Right lobe of liver (tissue), 6 donors: ENCODE measurements around the gene TMEM87B. TPM values are rescaled to one million over a fixed set of nuclear protein-coding genes. Genes with fewer than 3 reads are reported as not detected.

Experiments
- ATAC-seq, 4 donors: fragments of 200-7000 bp; cut with Tn5 transposase; one replicate each; pipeline ENCODE4 v1.9.1; 2020; ENCODE audit warnings: mild to moderate bottlenecking in 4 of 4, moderate library complexity in 4 of 4
- DNase-seq, 3 donors: peaks; one replicate each; pipeline ENCODE4 v3.0.0-alpha.2; 2020
- H3K27ac ChIP-seq, 3 donors: fragments of 200-600 bp; one replicate each; pipeline ENCODE4 v1.8.0; 2022
- H3K27me3 ChIP-seq, 2 donors: fragments of 200-600 bp; one replicate each; pipeline ENCODE4 v1.8.0; 2022
- H3K36me3 ChIP-seq, 4 donors: fragments of 200-600 bp; sonication (generic) in 1 of 4; one replicate each; pipeline versions ENCODE4 v1.5.1 to v1.8.0; 2017 to 2022; ENCODE audit warnings: control low read depth in 1 of 4
- H3K4me1 ChIP-seq, 4 donors: fragments of 200-600 bp; sonication (generic) in 1 of 4; one replicate each; pipeline versions ENCODE4 v1.5.1 to v1.8.0; 2017 to 2022; ENCODE audit warnings: control low read depth in 1 of 4
- H3K4me3 ChIP-seq, 3 donors: fragments of 200-600 bp; one replicate each; pipeline ENCODE4 v1.8.0; 2022
- H3K9me3 ChIP-seq, 4 donors: fragments of 200-600 bp; sonication (generic) in 1 of 4; one replicate each; pipeline versions ENCODE4 v1.5.1 to v1.8.0; 2017 to 2022; ENCODE audit warnings: control low read depth in 1 of 4
- POLR2A ChIP-seq: fragments of 450-650 bp; IDR thresholded peaks from one replicate; pipeline ENCODE4 v1.6.1; 2017; ENCODE audit warnings: antibody characterized with exemption, mild to moderate bottlenecking
- WGBS: methylation state at CpG from one replicate; pipeline ENCODE4 v1.1.6; 2018; ENCODE audit warnings: low coverage, low lambda C conversion rate; ENCODE audit not compliant: insufficient coverage; ENCODE audit errors: missing lambda C conversion rate; 5-methylcytosine and 5-hydroxymethylcytosine counted together
- intact Hi-C, 2 donors: fragments of 100-400 bp; cut with DNase I; formaldehyde crosslinking; loops; one replicate each; pipeline versions ENCODE4 v1.11.2 to v1.14.1; 2022
- total RNA-seq, 6 experiments: library from RNA; depleted of rRNA in 2 of 6; stranded (reverse); fragments of >200 nt in 2 of 6; fragmentation: NEBNext Ultra II Directional in 3 of 6; extraction: Animal tissue kit (Norgen Biotek cat#: 25700) in 3 of 6; gene quantifications; one replicate each; pipeline versions ENCODE4 v1.1.0 to v1.2.4, GENCODE V29; 2016 to 2023
- TF ChIP-seq, protein P1 (sequence below), 4 donors: fragments of 200-600 bp in 3 of 4; fragments of 450-650 bp in 1 of 4; IDR thresholded peaks; one replicate each; pipeline versions ENCODE4 v1.5.1 to v1.8.0; 2016 to 2022; ENCODE audit warnings: antibody characterized with exemption in 4 of 4, mild to moderate bottlenecking in 2 of 4
- donor health status: DM: no; HTN: yes; CAD: no.
- donor health status: DM: no; HTN: no; CAD: no.
- donor health status: DM: no; HTN: no; CAD: no.
- donor health status: DM: no; HTN: yes; CAD: no.
- donor health status: DM: no; HTN: yes; CAD: no.

The TMEM87B gene
- total RNA-seq, 6 experiments from 2014 or later = 5.4 to 18.0 (median 8.8) TPM

DNA sequence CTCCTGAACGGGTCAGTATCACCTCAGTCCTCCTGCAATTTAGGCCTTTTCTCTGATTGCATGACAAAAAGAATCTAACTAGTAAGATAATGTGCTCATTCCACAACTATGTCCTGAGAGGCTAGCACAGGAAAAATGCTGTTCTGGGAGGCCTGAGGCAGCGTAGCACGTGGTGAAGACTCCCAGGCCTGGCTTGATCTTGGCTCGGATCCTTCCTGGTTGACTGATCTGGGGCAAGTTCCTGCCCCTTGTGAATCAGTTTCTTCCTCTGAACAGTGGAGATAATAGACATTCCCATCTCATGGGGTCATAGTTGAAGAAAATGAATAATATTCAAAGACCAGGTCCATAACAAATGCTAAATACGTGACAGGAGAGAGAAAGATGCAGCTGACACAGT lies 95.4 kb downstream of the TMEM87B start:
- 66% methylated on average over 5 of the region's 5 CpGs for WGBS
- no peaks in the 10 kb centered on the region for H3K36me3 ChIP-seq
- H3K27ac ChIP-seq = no peak overlapping the region
- H3K4me3 ChIP-seq = no peak overlapping the region
- intact Hi-C loops = no loop called here
- H3K27me3 ChIP-seq = no peaks in the 10 kb centered on the region
- ATAC-seq = peak in 2 of 4 donors; percentile 48 to 52
- no peaks in the 10 kb centered on the region for H3K9me3 ChIP-seq
- H3K4me1 ChIP-seq = no peaks in the 10 kb centered on the region
- TF ChIP-seq, protein P1, sequence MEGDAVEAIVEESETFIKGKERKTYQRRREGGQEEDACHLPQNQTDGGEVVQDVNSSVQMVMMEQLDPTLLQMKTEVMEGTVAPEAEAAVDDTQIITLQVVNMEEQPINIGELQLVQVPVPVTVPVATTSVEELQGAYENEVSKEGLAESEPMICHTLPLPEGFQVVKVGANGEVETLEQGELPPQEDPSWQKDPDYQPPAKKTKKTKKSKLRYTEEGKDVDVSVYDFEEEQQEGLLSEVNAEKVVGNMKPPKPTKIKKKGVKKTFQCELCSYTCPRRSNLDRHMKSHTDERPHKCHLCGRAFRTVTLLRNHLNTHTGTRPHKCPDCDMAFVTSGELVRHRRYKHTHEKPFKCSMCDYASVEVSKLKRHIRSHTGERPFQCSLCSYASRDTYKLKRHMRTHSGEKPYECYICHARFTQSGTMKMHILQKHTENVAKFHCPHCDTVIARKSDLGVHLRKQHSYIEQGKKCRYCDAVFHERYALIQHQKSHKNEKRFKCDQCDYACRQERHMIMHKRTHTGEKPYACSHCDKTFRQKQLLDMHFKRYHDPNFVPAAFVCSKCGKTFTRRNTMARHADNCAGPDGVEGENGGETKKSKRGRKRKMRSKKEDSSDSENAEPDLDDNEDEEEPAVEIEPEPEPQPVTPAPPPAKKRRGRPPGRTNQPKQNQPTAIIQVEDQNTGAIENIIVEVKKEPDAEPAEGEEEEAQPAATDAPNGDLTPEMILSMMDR (IDR thresholded peaks at IDR 0.05) = no peak
- no peak for TF ChIP-seq POLR2A
- no peak for DNase-seq

DNA sequence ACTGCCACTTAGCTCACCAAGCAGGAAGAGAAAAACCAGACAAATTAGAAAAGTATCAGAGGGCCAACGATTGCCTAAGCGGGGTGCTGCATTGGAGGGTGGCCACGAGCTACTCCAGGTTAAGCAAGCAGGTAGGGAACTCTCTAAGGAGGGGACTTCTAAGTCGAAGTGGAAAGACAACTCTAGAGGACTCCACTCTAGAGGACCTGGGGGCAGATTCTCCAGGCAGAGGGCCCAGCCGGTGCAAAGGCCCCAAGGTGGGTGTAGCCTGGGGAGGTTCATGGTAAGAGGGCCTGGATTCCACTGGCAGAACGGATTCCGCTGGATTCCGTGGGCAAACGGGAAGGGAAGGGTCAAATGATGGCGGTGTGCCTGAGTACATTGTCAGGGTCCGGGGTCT lies 95.8 kb downstream of the TMEM87B start:
- ATAC-seq = no peak
- TF ChIP-seq POLR2A = no peak
- TF ChIP-seq, protein P1 (IDR thresholded peaks at IDR 0.05) = no peak
- intact Hi-C loops = no loop called here

DNA sequence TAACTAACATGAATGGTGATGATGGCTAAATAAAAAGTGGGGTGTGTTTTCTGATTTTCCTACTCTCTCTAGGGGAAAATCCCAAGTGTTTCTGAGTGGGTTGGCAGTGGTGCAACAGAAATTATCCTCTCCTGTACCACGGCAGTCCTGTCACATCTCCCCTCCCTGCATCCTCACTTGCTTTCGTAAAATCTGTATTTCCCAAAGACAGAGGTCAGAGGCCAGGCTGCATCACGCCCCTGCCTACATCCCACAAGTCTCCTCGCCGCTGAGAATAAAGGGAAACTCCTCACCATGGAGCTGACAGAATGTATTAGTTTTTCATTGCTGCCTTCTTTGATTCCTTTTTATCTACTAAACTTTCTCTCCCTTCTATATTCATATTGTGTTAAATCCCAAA lies 96.2 kb downstream of the TMEM87B start:
- Histone ChIP-seq H3K36me3 (no peaks in the 10 kb centered on the region), H3K4me3 (no peak overlapping the region), H3K27ac (no peak overlapping the region), H3K4me1 (no peaks in the 10 kb centered on the region), H3K27me3 (no peaks in the 10 kb centered on the region), H3K9me3 (no peaks in the 10 kb centered on the region)
- TF ChIP-seq POLR2A = no peak
- TF ChIP-seq, protein P1 (IDR thresholded peaks at IDR 0.05) = no peak
- intact Hi-C loops = no loop called here
- no peak for DNase-seq
- 93% methylated on average over 2 of the region's 5 CpGs for WGBS
- ATAC-seq = no peak

More for the DNA sequence above, 95.8 kb downstream of the TMEM87B start:
- Histone ChIP-seq H3K4me1 (no peaks in the 10 kb centered on the region), H3K27me3 (no peaks in the 10 kb centered on the region), H3K36me3 (no peaks in the 10 kb centered on the region), H3K9me3 (no peaks in the 10 kb centered on the region), H3K27ac (no peak overlapping the region), H3K4me3 (no peak overlapping the region)
- 92% methylated on average over 9 of the region's 11 CpGs for WGBS
- DNase-seq = no peak

DNA sequence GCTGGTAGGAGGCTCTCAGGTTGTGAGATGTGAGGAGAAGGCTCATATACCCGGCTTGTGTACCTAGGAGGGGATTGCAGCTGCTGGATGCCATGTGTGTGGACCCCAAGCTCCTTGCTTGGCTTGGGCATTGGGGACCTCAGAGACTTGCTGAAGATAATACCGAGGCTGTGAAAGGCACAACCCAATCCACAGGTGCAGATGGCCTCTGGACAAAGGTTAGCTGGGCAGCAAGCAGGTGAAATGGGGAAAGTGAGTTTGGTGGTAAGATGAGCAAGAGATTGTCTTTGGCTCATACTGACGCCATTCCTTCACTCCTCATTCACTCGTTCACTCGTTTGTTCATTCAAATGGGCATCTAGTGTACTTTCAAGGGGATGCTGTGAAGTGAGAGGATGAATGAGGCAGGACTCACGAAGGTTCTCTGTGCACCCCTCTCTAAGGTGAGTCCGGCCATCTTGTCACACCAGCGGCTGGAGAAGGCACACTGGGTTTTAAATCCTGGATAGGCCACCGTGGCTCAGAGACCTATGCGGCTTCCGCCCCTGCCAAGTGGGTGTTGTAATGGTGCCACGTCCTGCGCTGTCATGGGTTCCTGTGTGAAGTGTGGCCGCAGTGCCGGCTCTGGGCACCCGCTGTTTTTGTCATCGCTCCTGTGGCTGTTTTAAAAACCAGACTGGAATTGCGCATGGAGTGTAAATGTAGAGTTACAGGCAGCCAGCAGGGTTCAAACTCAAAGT lies 96.8 kb downstream of the TMEM87B start:
- Histone ChIP-seq H3K4me3 (no peak overlapping the region), H3K27me3 (no peaks in the 10 kb centered on the region), H3K9me3 (no peaks in the 10 kb centered on the region), H3K4me1 (no peaks in the 10 kb centered on the region), H3K36me3 (no peaks in the 10 kb centered on the region), H3K27ac (no peak overlapping the region)
- TF ChIP-seq POLR2A = no peak
- TF ChIP-seq, protein P1 (IDR thresholded peaks at IDR 0.05) = no peak
- ATAC-seq (no peak), DNase-seq (peak in 1 of 3 donors; percentile 26)
- 96% methylated on average over 5 of the region's 18 CpGs for WGBS
- intact Hi-C loops = no loop called here
